Activated CD4-positive, alpha-beta T cell treated with anti-CD3 and anti-CD28 coated beads, Interleukin-10, Interleukin-2, amounts not matched to agents 100 ng/mL and 50 ng/mL, durations not matched to agents 16 hours and 8 hours (primary cell): Measurements from ENCODE around the gene KANSL1.

Source experiments
- DNase-seq: peaks from one replicate; pipeline ENCODE4 v3.0.0-alpha.2; 2020

KANSL1 gene

GRCh38 chr17:46167267-46167666 lies 26.0 kb downstream of the KANSL1 start:
- DNase-seq, result no peak

GRCh38 chr17:46166692-46167249 lies 26.5 kb downstream of the KANSL1 start:
- no peak for DNase-seq

DNA sequence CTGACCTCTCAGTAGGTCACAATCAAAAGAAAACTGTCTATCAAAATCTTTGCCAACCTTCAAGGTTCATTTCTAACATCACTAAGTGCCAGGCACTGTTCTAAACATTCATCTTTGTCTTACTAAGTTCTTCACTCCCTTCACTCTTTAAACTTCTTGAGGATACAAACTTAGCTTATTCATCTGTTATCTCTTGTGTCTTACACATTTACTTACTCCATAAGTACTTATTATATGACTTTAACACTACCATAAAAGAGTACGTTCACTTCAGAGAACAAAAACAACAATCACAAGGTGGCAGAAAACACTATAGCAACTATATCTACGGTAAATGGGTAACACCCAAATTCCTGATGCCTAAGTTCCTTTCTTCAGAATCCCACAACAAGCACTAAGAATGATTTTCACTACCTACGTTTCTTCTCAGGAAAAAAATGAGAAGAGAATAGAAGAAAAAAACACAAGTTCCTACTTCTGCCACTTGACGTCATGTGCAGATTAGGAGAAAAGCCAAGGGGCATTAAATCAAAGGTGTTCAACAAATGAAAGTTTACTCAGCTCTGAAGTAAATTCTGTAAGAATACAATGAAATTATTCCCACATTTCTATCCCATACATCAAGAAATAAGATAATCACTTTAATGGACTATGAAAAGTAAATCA lies 29.2 kb downstream of the KANSL1 start:
- no peak for DNase-seq

GRCh38 chr17:46163316-46163715 lies 29.9 kb downstream of the KANSL1 start:
- DNase-seq, result no peak

DNA sequence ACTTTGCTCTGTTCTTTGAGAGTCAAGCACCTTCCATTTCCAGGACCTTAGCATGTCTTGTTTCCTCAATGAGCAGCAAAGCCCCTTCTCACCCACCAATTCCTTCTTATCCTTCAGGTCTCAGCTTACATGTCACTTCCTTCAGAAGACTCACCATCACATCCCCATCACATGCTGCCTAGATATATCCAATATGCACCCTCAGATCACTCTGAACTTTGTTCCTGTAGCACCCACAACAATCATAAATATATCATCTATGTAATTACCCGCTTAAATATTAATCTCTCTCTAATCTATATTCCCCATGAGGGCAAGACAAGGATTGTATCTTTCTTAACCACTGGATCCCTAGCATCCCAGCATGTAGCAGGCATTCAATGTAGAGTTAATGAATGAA lies 30.4 kb downstream of the KANSL1 start:
- no peak for DNase-seq

DNA sequence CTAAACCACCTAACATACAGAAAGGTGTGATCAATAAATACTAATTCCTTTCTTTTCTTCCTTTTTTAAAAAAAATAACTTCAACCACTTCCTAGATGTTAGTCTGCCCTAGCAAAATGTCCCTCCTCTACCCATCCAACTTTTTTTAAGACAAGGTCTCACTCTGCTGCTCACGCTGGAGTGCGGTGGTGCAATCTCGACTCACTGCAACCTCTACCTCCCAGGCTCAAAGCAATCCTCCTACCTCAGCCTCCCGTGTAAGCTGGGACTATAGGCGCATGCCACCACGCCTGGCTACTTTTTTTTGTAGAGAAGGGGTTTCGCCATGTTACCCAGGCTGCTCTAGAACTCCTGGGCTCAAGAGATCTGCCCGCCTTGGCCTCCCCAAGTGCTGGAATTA lies 33.1 kb downstream of the KANSL1 start:
- DNase-seq, result no peak

GRCh38 chr17:46159686-46160085 lies 33.5 kb downstream of the KANSL1 start:
- no peak for DNase-seq

DNA sequence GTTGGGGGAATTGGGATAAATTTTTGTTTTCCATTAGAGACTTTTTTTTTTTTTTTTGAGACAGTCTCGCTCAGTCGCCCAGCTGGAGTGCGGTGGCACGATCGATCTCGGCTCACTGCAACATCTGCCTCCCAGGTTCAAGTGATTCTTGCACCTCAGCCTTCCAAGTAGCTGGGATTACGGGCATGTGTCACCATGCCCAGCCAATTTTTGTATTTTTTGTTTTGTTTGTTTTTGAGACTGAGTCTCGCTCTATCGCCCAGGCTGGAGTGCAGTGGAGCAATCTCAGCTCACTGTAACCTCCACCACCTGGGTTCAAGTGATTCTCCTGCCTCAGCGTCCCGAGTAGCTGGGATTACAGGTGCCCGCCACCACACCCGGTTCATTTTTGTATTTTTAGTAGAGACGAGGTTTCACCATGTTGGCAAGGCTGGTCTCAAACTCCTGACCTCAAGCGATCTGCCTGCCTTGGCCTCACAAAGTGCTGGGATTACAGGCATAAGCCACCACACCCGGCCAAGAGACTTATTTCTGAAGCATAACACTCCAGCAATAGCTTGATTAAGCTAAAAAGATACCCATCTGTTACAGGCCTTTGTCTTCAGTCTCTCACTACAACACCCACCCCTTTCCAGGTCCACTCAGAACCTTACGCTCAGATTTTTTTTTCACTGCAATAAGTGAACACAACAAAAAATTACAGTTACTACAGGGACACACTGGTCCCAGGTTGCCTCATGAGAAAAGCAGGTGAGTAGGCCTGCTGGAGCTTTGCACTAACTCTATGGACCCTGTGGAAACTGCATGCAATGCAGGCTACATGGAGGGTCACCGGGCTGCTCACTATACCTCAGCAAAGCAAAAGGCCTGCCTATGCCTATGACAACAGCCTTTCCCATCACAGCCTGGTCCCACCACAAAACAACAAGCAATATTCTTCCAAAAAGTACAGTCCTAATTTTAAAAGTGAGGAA lies 34.6 kb downstream of the KANSL1 start:
- no peak for DNase-seq

- DNase-seq, result no peak
Observed at GRCh38 chr17:46157443-46158062, 35.7 kb downstream of the KANSL1 start.

GRCh38 chr17:46154151-46154816 lies 38.9 kb downstream of the KANSL1 start:
- DNase-seq, result peak; percentile 51

DNA sequence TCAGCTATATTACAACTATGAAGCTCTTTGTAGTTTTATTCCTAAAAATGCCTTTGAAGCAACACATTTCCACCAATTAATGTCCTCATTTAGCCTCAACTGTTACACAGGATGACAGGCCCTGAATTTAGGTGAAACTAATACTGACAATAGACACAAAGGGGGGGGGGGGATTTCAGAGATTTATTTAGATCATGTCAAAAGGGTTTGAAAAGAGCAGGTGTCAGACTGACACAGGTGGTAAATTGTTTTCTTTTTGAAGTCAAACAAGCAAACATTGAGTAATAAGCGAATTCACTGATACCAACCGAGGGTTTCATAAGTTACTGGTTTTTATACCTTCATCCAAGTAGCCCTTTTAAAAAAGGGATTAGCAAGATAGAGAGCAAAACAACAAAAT lies 40.8 kb downstream of the KANSL1 start:
- no peak for DNase-seq

DNA sequence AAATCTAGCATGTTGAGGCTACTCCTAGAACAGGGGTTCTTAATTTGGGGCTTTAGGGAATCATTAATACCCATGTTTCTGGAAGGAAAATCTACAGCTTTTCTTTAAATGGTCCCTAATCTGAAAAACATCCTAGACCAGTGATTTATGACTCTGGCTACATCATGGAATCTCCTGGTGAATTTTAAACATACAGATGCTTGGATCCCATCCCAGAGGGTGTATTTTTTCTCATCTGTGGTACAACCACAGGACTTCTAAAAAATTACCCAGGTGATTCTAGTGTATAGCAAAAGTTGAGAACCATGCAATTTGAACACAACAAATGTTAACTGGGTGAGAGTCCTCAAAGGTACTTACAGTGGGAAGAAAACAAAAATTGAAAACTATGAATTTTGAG lies 41.5 kb downstream of the KANSL1 start:
- DNase-seq, result no peak

DNA sequence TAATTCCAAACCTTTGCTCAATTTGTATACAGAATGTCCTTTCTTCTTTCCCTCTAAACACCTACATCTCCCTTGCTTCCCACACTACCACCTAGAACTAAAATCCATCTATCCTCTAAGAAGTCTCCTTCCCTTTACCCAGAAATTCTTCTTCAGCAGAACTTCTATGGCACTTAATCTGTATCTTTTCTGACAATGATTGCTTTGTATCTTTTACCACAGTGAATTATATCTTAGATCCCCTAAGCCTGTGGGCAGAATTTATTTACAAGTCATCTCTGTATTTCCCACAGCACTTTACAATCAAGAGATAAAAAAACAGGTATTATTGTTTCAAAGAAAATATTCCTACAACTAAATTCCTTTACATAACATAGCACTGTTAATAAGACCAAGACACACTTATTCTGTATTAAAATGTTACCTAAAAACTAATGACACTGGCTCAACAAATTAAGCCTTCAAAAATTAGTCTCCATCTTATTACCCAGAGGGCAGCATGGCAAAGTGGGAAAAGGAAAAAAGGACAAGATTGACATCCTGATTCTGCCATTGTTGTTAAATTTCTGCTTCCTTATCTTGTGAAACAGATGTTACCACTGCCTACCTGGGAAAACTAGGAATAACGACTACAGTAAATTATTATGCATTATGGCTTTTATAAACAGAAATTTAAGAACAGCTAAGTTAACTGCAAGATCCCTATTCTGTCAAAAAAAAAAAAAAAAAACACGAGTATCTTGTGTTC lies 42.8 kb downstream of the KANSL1 start:
- DNase-seq, result no peak

DNA sequence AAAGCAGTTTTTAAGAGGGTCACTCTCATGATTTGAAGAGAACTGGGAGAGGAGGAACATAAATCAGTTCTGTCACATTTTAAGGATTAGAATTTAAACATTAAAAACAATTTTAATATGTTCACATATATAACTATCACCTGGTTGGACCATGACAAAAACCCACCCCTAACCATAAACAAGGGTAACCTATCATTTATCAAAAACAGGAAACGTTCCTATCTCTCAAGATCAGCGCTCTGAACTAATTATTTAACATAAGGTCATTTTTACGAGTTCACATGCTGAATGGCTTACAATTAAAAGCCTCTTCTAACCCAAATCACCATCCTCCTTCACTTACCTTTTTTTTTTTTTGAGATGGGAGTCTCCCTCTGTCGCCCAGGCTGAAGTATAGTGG lies 45.0 kb downstream of the KANSL1 start:
- DNase-seq, result no peak

GRCh38 chr17:46147296-46147695 lies 45.9 kb downstream of the KANSL1 start:
- DNase-seq, result no peak

DNA sequence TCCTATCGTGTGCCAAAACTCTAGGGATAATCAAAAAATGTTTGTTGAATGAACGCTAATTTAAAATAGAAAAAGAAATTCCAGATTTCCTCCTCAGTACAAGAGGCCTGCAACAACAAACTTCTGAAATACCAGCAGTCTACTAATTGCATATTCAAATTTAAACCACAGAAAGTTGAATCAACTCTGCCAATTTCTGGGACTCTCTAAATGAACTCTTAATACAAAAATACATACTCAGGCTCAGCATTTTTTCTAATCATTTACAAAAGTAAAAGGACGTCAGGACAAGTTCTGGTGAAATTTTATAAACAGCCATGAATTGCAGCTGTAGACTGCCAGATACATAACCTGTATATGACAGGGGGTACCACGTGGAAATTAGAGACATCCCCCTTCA lies 49.0 kb downstream of the KANSL1 start:
- peak; percentile 25 for DNase-seq

DNA sequence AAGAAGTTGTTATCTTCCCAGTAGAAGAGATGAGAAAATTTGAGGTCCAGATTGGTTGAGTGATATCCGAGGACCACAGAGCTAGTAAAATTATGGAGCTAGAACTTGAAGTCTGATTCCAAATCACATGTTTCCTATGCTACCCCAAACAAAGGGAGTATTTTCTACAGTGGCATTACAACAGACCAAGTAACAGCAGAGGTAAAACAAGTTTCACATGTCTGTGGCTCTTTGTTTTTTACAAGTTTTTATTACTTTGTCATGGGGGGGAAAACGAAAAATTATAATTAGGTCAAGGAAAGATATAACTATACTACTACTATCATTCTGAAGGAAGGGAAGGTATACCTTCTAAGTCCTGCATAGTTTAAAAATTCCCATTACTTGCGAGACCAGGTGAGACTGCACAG lies 49.4 kb downstream of the KANSL1 start:
- DNase-seq, result no peak

DNA sequence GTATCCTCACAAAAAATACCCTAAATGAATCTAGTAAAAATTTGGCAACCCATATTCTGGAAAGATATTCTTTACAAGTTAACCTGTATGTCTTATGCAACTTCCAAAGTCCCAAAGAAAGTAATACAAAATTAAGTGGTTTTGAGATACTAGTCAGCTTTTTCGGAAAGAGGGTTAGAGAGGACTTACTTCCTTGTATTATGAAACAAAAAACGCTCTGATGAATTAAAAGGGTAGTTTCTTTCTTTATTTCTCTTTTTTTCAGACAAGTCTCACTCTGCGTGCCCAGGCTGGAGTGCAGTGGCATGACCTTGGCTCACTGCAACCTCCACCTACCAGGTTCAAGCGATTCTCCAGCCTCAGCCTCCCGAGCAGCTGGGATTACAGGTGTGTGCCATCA lies 51.6 kb downstream of the KANSL1 start:
- DNase-seq, result peak; percentile 33

DNA sequence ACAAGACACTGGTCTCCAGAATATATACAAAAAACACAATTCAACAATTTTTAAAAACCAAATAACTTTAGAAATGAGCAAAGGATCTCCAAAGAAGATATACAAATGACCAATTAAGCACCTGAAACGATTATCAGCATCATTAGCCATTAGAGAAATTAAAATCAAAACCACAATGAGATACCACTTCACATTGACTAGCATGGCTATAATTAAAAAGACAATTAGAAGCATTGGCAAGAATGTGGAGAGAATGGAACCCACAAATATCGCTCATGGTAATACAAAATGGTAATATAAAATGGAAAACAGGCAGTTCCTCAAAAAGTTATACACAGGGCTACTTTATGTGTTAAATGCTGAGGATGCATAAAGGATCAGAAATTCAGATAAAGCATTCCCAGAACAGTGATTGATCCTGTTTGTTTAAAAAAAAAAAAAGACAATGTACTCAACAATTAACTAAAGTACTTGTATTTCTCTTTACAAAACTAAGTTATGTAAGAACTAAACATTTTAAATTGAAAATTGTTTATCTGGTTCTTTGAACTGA lies 52.5 kb downstream of the KANSL1 start:
- no peak for DNase-seq

DNA sequence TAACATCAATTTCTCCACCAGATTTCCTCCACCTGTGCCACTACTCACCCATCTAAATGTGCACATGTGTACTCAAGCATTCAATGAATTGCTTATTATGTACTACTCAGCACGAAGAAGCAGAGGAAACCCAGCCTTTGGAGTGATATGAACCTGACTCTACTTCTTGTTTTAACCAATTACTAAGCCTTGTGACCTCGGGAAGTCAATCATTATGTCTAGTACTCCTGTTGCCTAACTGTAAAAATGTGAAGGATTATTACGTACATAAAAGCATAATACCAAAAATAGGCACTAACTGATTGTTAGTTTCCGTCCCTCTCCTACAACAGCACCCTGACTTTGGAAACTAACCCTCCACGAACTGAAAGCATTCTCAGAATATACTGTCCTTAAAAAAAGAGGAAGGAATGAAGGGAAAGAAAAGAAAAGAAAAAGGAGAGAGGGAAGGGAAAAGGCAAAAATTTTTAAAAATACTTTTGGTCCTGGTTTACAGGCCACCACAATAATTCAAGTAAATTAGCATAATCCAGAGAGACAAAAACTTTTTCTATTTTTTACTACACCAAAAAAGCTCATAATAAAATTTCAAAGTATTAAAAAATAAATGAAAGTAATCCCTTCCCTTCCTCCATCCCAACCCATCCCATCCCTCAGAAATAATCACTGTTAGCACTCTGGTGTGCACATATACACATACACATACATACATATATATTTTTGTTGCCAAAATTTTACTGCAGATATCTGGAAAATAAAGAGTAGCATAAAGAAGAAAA lies 53.6 kb downstream of the KANSL1 start:
- no peak for DNase-seq

DNA sequence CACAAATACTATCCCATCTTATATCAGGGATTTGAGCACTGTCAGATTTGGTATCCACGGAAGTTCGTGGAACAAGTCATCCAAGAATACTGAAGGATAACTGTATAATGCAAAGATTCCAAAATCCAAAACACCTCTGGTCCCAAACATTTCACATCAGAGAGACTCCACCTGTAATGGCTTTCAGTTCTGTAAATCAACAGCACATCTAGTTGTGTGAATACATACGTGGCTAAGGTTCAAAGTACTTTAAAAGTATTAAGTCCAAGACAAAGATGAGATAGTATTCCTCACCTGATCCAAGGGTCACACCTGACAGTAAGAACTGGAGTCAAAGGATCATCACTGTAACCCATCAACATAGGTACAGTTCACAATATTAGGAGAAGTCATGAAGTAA lies 54.8 kb downstream of the KANSL1 start:
- DNase-seq, result no peak
